AG09309 (cell line): ENCODE data around the gene PRKAG2.
A peak's percentile ranks its signal among the peaks of the same experiment; 100 is the strongest.
"Not testable (repeated sequence)": the region's sequence is repeated elsewhere in the genome, so short reads cannot be mapped to it uniquely, and the experiment has no call there.

Source experiments
- DNase-seq: peaks from one replicate; pipeline ENCODE4 v3.0.0-alpha.2; 2010; ENCODE audit warnings: low read depth
- H3K4me3 ChIP-seq: 2 replicates; pipeline ENCODE4 v1.5.1; 2011; ENCODE audit warnings: mild to moderate bottlenecking, low read depth, low read length, moderate library complexity; ENCODE audit not compliant: control insufficient read depth
- CTCF ChIP-seq: IDR thresholded peaks from 2 replicates; pipeline ENCODE4 v1.5.1; 2011; ENCODE audit warnings: mild to moderate bottlenecking, low read depth, low read length, inconsistent platforms; ENCODE audit not compliant: insufficient read depth, control insufficient read depth; ENCODE audit errors: missing control alignments

Gene PRKAG2

GRCh38 chr7:151800861-151801260, 76.1 kb downstream of the PRKAG2 start:
- TF ChIP-seq CTCF, result no peak
- no peak overlapping the region for H3K4me3 ChIP-seq
- no peak for DNase-seq

- DNase-seq, result no peak
- no peak overlapping the region for H3K4me3 ChIP-seq
- TF ChIP-seq CTCF, result no peak
Measured at GRCh38 chr7:151800391-151800790, 76.5 kb downstream of the PRKAG2 start.

GRCh38 chr7:151799506-151799905, 77.4 kb downstream of the PRKAG2 start:
- DNase-seq, result no peak
- no peak for TF ChIP-seq CTCF
- no peak overlapping the region for H3K4me3 ChIP-seq

GRCh38 chr7:151798851-151799448, 78.0 kb downstream of the PRKAG2 start:
- DNase-seq, result no peak
- no peak overlapping the region for H3K4me3 ChIP-seq
- TF ChIP-seq CTCF, result no peak

- peak; percentile 62 for DNase-seq
- H3K4me3 ChIP-seq, result not testable (repeated sequence)
Measured at GRCh38 chr7:151797667-151798307, 79.1 kb downstream of the PRKAG2 start.

GRCh38 chr7:151796871-151797537, 79.9 kb downstream of the PRKAG2 start:
- no peak overlapping the region for H3K4me3 ChIP-seq
- DNase-seq, result no peak
- TF ChIP-seq CTCF, result no peak
